Epithelial cell of proximal tubule (primary cell): ENCODE results near the gene ABCC6. TPM values are rescaled to one million over a fixed set of nuclear protein-coding genes. Genes with fewer than 3 reads are reported as not detected.
"Not testable (repeated sequence)": the region's sequence is repeated elsewhere in the genome, so short reads cannot be mapped to it uniquely, and the experiment has no call there.

ENCODE experiments used
- DNase-seq: peaks from one replicate; pipeline ENCODE4 v3.0.0-alpha.2; 2011; ENCODE audit warnings: low read depth
- H3K4me3 ChIP-seq: 2 replicates; pipeline ENCODE4 v1.5.1; 2011; ENCODE audit warnings: low read depth, mild to moderate bottlenecking, low read length
- CTCF ChIP-seq: conservative IDR thresholded peaks from 2 replicates; pipeline ENCODE4 v1.5.1; 2012; ENCODE audit warnings: low read depth, mild to moderate bottlenecking, low read length
- total RNA-seq: library from RNA; depleted of rRNA; stranded (reverse); fragments of >200 nt; gene quantifications from 2 replicates; pipeline ENCODE4 v1.2.3, GENCODE V29; 2015

Gene ABCC6
- total RNA-seq, 1 donor from 2014 or later, result 4.8 TPM

GRCh38 chr16:16110111-16110490, 113.2 kb downstream of the ABCC6 start:
- no peak for TF ChIP-seq CTCF
- H3K4me3 ChIP-seq, result no peak overlapping the region
- no peak for DNase-seq

GRCh38 chr16:16109453-16110110, 113.7 kb downstream of the ABCC6 start:
- H3K4me3 ChIP-seq, result no peak overlapping the region
- no peak for DNase-seq
- TF ChIP-seq CTCF, result no peak

GRCh38 chr16:16108759-16109158, 114.5 kb downstream of the ABCC6 start:
- H3K4me3 ChIP-seq, result no peak overlapping the region
- no peak for TF ChIP-seq CTCF
- no peak for DNase-seq

GRCh38 chr16:16107839-16108238, 115.5 kb downstream of the ABCC6 start:
- no peak for DNase-seq
- TF ChIP-seq CTCF, result no peak
- H3K4me3 ChIP-seq, result no peak overlapping the region

- TF ChIP-seq CTCF, result no peak
- no peak overlapping the region for H3K4me3 ChIP-seq
- DNase-seq, result no peak
Observed at GRCh38 chr16:16106466-16106865, 116.8 kb downstream of the ABCC6 start.

- no peak for TF ChIP-seq CTCF
- DNase-seq, result no peak
- no peak overlapping the region for H3K4me3 ChIP-seq
Observed at GRCh38 chr16:16105646-16106045, 117.6 kb downstream of the ABCC6 start.

- not testable (repeated sequence) for DNase-seq, H3K4me3 ChIP-seq
Observed at GRCh38 chr16:16104804-16105141, 118.5 kb downstream of the ABCC6 start.

GRCh38 chr16:16104132-16104803, 119.0 kb downstream of the ABCC6 start:
- H3K4me3 ChIP-seq, DNase-seq: not testable (repeated sequence)
